H1 (cell line): ENCODE results near the gene SCNM1. TPM values are rescaled to one million over a fixed set of nuclear protein-coding genes. Genes with fewer than 3 reads are reported as not detected.

Experiments used
- BACH1 ChIP-seq: IDR thresholded peaks from 2 replicates; pipeline ENCODE4 v1.6.1; 2012; ENCODE audit warnings: low read length, improper control_type of control experiment
- CHD1 ChIP-seq: IDR thresholded peaks from 2 replicates; pipeline ENCODE4 v1.6.1; 2012; ENCODE audit warnings: low read depth, low read length, improper control_type of control experiment
- EP300 ChIP-seq, 2 experiments: IDR thresholded peaks; 1 replicate in 1 of 2; 2 replicates in 1 of 2; pipeline ENCODE4 v1.6.1; 2011 to 2012; ENCODE audit warnings: low read depth in 2 of 2, low read length in 2 of 2, mild to moderate bottlenecking in 2 of 2, borderline replicate concordance in 1 of 2, inconsistent platforms in 1 of 2, moderate library complexity in 1 of 2
- HDAC2 ChIP-seq, 2 experiments: fragments of 300-600 bp in 1 of 2; sonication (generic) in 1 of 2; IDR thresholded peaks; 2 replicates each; pipeline ENCODE4 v1.6.1; 2011 to 2012; ENCODE audit warnings: low read depth in 2 of 2, low read length in 2 of 2, mild to moderate bottlenecking in 2 of 2, moderate library complexity in 2 of 2, borderline replicate concordance in 1 of 2, inconsistent platforms in 1 of 2
- KDM1A ChIP-seq: fragments of 200-600, 300-600 bp; sonication (generic); IDR thresholded peaks from 2 replicates; pipeline ENCODE4 v1.7.1; 2016; ENCODE audit warnings: mild to moderate bottlenecking, low read length, borderline replicate concordance
- TAF1 ChIP-seq: IDR thresholded peaks from 2 replicates; pipeline ENCODE4 v1.6.1; 2011; ENCODE audit warnings: mild to moderate bottlenecking, low read depth, low read length
- TAF7 ChIP-seq: optimal IDR thresholded peaks from 2 replicates; pipeline ENCODE3; 2011; ENCODE audit warnings: low read depth, mild to moderate bottlenecking, inconsistent platforms, low read length, moderate library complexity, borderline replicate concordance
- TBP ChIP-seq: IDR thresholded peaks from 2 replicates; pipeline ENCODE4 v1.6.1; 2011; ENCODE audit warnings: low read depth, low read length, improper control_type of control experiment
- polyA plus RNA-seq, 7 experiments: library from polyadenylated mRNA; depleted of rRNA in 3 of 7; stranded (reverse) in 5 of 7; unstranded in 2 of 7; fragments of >200 nt in 5 of 7; fragments of 200-250 nt in 2 of 7; gene quantifications; 1 replicate in 5 of 7; 2 replicates in 1 of 7; 4 replicates in 1 of 7; pipeline versions ENCODE4 v1.2.1 to v1.2.3, GENCODE V29; 2011 to 2013; ENCODE audit warnings: missing spikeins in 2 of 7, mixed read lengths in 2 of 7
- total RNA-seq: library from RNA; stranded (reverse); fragmentation: NEBNext Ultra II Directional; extraction: Animal tissue kit (Norgen Biotek cat#: 25700); gene quantifications from 2 replicates; pipeline ENCODE4 v1.2.1, GENCODE V29; 2021
- TF ChIP-seq, protein P1 (sequence below): IDR thresholded peaks from 2 replicates; pipeline ENCODE4 v1.6.1; 2011; ENCODE audit warnings: low read depth, mild to moderate bottlenecking, low read length; ENCODE audit not compliant: insufficient read depth

SCNM1 gene
- total and polyA plus RNA-seq, 2 of the 8 experiments (the other 6 are each of a cell fraction or from before 2014, with no cell fraction given), result 13.6 to 46.2 TPM

DNA sequence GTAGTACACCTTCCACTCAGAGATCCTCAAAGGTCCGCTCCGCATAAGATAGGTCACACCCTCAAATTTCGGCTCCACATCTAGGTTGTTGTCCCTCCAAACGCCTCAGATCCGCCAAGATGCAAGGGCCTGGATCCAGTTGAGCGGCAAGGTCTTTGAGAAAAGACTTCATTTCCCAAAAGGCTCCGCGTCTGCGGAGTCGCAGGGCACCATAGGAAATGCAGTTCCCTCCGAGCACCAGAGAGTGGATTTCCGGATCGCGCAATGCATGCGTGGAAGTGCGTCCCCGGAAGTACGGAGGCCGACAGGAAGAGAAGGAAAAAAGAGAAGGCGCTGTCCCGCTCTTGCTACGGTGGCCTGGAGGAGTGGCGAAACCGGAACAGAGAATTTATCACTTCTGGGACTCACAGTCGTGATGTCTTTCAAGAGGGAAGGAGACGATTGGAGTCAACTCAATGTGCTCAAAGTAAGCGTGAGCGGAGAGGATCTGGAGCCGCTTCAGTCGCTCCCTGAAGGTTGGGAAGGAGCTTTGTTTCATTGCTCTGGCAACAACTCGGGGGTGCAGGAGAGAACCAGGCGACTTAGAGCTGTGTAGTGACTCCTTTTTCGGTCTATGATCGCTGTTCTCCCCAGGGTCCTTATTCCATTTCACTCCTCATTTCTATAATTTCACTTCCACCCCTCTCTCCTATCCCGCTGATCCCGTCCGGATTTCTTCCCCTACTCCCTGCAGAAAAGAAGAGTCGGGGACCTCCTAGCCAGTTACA lies at the start of gene SCNM1, which contains the start of gene LYSMD1 (continued):
- TF ChIP-seq HDAC2 (IDR thresholded peaks at IDR 0.05; ENCODE audit: borderline replicate concordance in 1 of 2, low read depth in 2 of 2, low read length in 2 of 2), result peak; percentile 49 to 68; a peak in 2 of 4 replicates
- TF ChIP-seq CHD1, result no peak
- TF ChIP-seq, protein P1, sequence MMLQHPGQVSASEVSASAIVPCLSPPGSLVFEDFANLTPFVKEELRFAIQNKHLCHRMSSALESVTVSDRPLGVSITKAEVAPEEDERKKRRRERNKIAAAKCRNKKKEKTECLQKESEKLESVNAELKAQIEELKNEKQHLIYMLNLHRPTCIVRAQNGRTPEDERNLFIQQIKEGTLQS, result 0 out of 2 replicates have a peak, but pooled peaks have one; percentile 2
- no peak for TF ChIP-seq KDM1A
- 0 out of 2 replicates have a peak, but pooled peaks have one; percentile 53 for TF ChIP-seq BACH1
- TF ChIP-seq TBP, result peak; percentile 77
- TF ChIP-seq EP300 (IDR thresholded peaks at IDR 0.05; ENCODE audit: borderline replicate concordance in 1 of 2, low read depth in 2 of 2, low read length in 2 of 2), result peak in 1 of 2 experiments; percentile 71; a peak in 1 of 3 replicates
- peak; percentile 68 for TF ChIP-seq TAF7
- peak; percentile 70; the same call in 1 of the 2 replicates for TF ChIP-seq TAF1
